GM18858 (cell line): Measurements from ENCODE around the gene DTNBP1.

ENCODE experiments used
- ATAC-seq: cut with Tn5 transposase; IDR thresholded peaks from one replicate; pipeline ENCODE4 v1.9.1; 2021; ENCODE audit not compliant: unreplicated experiment

The DTNBP1 gene

GRCh38 chr6:15504581-15505350, 158.1 kb downstream of the DTNBP1 start:
- ATAC-seq: no peak

DNA sequence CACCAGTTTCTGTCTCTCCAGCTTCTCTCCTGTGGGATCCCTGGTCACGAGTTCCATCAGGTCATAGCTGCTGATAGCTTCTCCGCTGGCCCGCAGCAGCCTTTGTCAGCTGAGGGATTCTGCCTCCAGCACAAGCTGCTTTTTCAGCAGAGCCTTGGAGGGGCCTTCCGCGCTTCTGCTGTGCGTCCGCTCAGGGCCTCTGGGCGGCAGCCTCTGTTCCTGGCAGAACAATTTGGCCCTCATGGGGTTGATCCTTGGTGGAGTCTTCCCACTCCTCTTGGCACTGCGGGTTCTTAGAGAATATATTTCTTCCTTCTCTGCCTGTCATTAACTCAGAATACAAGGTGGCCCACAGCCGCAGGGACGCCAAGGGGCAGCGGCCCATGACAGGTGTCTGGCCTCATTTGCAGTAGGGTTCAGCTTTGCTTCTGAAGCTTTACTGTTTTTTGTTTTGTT, 158.8 kb downstream of the DTNBP1 start:
- no peak for ATAC-seq

GRCh38 chr6:15503346-15503680, 159.5 kb downstream of the DTNBP1 start:
- no peak for ATAC-seq

DNA sequence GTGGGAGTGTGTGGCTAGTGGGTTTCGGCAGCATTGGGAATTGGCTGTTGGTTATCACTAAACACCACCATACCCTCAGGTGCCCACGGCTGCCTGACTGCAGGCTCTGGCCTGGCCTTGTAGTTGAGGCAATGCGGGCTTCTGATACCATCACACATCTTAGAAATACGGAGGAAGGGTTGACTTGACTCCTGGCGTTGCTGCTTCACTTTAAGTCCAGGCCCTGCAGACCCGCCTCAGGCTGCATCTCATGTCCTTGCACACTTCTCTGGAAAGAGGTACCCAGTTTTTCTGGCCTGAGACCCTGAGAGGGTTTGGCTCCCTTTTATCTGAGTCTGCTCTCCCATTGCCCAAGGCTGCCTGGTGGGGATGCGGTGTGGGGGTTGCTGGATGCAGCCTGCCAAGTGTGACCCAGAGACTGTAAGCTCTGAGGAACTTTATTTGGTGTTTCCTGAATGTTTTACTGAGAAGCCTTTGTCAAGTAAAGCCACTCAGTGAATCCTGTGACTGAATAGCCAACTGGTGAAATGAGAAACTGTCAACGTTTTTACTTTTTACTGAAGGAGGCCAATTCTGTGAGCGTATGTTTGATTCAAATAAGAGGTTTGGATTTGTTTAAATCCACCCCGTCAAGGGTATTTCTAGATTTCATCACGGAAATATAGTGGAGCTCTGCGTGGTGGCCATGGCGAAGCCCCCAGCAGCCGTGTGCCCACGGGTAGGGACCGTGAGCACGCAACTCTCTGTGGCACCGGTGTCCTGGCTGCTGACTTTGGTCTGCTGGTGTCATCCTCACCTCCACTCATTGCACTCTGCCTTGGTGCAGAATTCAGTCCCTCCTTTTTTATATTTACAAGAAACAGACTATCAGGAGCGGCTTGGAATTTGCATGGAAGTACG, 160.1 kb downstream of the DTNBP1 start:
- ATAC-seq: no peak

DNA sequence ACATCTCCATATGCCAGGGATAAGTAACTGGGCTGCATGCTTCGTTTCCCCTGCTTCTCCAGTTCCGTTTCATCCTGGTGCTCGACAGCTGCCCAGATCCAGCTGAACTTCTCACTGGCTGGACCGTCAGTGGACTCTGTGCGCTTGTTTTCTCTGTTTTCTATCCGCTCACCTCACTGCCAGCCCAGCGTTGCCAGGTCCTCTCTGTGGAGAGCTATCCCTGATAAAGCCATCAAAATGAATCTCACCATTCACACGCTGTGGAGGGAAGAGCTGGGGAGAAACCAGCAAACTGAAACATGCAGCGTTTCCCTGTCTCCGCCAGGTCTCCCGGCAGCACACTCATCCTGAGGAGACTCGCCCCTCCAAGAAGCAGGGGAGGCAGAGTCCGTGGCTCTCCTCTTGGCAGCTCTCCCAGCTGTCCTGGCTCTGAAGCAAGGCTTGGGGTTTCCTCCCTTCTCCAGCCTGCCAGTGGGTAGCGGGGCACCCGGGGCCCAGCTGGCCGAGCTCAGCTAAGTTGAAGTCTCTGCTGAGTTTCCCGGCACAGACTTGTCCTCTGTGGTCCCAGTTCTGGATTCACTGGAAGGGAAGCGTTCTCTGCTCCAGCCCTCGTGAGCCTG, 160.9 kb downstream of the DTNBP1 start:
- ATAC-seq: no peak

- no peak for ATAC-seq
These were observed 161.7 kb downstream of the DTNBP1 start for GRCh38 chr6:15500901-15501825.

DNA sequence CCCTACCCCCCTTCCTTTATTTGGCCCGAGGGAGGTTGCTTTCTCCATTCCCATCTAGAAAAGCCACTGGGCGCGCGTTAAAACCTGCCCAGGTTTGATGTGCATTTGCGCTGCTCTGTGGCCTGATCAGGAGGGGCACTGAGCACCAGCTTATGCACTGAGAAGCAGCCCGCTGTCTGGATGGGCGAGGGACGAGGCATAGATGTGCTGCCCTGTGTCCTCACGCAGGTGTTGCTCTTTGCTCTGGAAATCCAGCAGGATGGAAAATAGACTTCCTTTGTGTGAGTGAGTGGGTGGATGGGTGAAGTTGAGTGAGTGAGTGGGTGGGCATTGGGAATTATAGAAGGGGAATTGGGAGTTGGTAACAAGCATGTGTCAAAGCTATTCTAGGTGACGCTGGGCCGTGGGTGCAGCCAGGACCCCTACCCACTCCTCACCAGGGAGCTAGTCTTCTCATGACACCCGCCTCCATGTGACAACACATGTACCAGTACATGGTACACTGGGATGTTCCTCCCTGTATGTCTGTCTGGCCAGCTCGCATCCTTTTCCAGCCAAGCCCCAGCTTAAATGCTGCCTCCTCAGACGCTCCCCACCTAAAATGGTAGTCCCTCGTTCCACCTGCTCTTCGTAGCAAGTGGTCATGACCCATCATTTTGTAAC, 162.6 kb downstream of the DTNBP1 start:
- ATAC-seq: no peak

- ATAC-seq: no peak
These were observed 163.2 kb downstream of the DTNBP1 start for GRCh38 chr6:15499591-15499990.

DNA sequence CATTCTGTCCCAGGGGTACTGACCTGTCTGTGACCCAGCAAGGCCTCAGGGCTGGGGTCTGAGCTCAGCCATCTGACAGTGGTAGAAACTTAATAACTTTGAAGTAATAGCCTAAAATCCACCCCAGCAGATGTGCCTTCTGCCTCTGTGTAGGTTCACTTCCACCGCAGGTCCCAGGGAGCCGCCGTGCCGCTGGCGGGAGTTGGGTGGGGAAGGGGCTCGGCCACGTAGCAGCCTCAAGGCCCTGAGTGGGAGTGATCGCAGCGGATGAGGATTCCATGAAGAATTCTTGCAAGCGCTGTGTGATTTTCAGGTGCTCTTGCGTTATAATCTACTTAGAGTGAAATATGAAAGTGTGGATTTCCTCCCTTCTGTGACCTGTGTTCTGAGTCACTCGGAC, 163.7 kb downstream of the DTNBP1 start:
- no peak for ATAC-seq

- no peak for ATAC-seq
These were observed 164.2 kb downstream of the DTNBP1 start for GRCh38 chr6:15498640-15499039.

DNA sequence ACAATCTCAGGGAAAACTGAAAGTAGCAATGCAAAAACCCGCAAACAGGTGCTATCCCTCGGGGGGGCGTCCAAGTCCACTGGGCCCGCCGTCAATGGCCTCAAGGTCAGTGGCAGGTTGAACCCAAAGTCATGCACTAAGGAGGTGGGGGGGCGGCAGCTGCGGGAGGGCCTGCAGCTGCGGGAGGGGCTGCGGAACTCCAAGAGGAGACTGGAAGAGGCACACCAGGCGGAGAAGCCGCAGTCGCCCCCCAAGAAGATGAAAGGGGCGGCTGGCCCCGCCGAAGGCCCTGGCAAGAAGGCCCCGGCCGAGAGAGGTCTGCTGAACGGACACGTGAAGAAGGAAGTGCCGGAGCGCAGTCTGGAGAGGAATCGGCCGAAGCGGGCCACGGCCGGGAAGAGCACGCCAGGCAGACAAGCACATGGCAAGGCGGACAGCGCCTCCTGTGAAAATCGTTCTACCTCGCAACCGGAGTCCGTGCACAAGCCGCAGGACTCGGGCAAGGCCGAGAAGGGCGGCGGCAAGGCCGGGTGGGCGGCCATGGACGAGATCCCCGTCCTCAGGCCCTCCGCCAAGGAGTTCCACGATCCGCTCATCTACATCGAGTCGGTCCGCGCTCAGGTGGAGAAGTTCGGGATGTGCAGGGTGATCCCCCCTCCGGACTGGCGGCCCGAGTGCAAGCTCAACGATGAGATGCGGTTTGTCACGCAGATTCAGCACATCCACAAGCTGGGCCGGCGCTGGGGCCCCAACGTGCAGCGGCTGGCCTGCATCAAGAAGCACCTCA, 166.3 kb downstream of the DTNBP1 start:
- ATAC-seq: no peak

- ATAC-seq: no peak
These were observed 167.4 kb downstream of the DTNBP1 start for GRCh38 chr6:15495375-15495901.

DNA sequence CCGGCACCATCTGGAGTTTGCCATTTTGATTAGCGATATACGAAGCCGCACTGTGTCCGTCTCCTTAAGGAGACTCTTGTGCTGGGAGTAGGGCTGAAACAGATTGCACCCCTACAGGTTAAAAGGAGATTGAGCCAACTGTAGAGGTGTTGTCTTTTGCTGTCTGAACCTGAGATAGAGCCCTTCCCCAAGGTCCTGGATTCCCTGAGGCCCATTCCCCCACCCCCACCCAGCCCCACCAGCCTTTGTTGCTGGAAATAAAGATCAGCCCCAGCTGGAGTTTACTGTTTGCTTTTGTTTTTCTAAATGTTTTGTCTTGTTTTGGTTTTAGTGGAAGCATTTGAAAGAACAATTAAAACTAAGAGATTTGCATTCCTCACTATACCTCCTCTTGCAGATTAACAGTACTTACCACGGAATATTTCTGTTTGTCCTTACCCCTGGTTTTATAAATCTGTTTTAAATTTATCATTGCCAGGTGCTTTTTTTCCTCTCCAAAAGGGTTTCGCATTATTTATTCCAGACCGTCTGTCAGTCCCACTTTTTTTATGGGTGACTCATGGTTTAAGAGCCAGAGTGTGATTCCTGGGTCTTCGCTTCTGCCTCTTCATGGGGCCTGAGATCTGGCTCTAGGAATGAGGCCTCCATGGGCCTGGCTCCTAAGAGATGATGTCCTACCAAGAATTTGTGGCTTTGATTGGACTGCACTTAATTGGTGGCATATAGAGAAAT, 169.2 kb downstream of the DTNBP1 start:
- ATAC-seq: no peak

GRCh38 chr6:15491986-15492269, 170.9 kb downstream of the DTNBP1 start:
- no peak for ATAC-seq

- ATAC-seq: no peak
These were observed 171.4 kb downstream of the DTNBP1 start for GRCh38 chr6:15491255-15491985.

- ATAC-seq: no peak
These were observed 172.4 kb downstream of the DTNBP1 start for GRCh38 chr6:15490242-15491100.
